Lower leg skin (tissue), 3 donors: Measurements from ENCODE around the gene C5orf47.

ENCODE experiments used
- CTCF ChIP-seq, 3 donors: fragments of 450-650 bp; IDR thresholded peaks; one replicate each; pipeline ENCODE4 v1.5.1; 2016; ENCODE audit warnings: antibody characterized with exemption in 3 of 3, mild to moderate bottlenecking in 3 of 3, moderate library complexity in 2 of 3
- POLR2A ChIP-seq, 2 donors: fragments of 450-650 bp; IDR thresholded peaks; one replicate each; pipeline ENCODE4 v1.6.1; 2016 to 2017; ENCODE audit warnings: antibody characterized with exemption in 2 of 2, mild to moderate bottlenecking in 1 of 2, moderate library complexity in 1 of 2

- TF ChIP-seq CTCF (IDR thresholded peaks at IDR 0.05) (no peak), POLR2A (IDR thresholded peaks at IDR 0.05) (no peak)
Observed at GRCh38 chr5:174010365-174010764, 21.4 kb downstream of the C5orf47 start.
